Left lung (tissue), 10 donors: ENCODE results near the gene ZCCHC7. TPM values are rescaled to one million over a fixed set of nuclear protein-coding genes. Genes with fewer than 3 reads are reported as not detected.

Source experiments
- ATAC-seq: fragments of 200-7000 bp; cut with Tn5 transposase; one replicate; pipeline ENCODE4 v1.9.1; 2020; ENCODE audit warnings: moderate library complexity
- DNase-seq, 4 donors: peaks; one replicate each; pipeline ENCODE4 v3.0.0-alpha.2; 2013 to 2020
- H3K27ac ChIP-seq, 2 donors: fragments of 200-600 bp; sonication (generic) in 1 of 2; one replicate each; pipeline versions ENCODE4 v1.5.0 to v1.8.0; 2020 to 2021
- H3K27me3 ChIP-seq, 2 donors: fragments of 200-600 bp; sonication (generic) in 1 of 2; one replicate each; pipeline versions ENCODE4 v1.5.0 to v1.8.0; 2020 to 2021
- H3K36me3 ChIP-seq, 2 donors: fragments of 200-600 bp; sonication (generic) in 1 of 2; one replicate each; pipeline versions ENCODE4 v1.5.0 to v1.8.0; 2020 to 2021
- H3K4me1 ChIP-seq, 2 donors: fragments of 200-600 bp; one replicate each; pipeline ENCODE4 v1.8.0; 2021
- H3K4me3 ChIP-seq, 2 donors: fragments of 200-600 bp; sonication (generic) in 1 of 2; one replicate each; pipeline versions ENCODE4 v1.5.0 to v1.8.0; 2020 to 2021; ENCODE audit warnings: mild to moderate bottlenecking in 1 of 2
- H3K9me3 ChIP-seq, 2 donors: fragments of 200-600 bp; sonication (generic) in 1 of 2; one replicate each; pipeline versions ENCODE4 v1.5.0 to v1.8.0; 2020 to 2021
- CTCF ChIP-seq, 2 donors: fragments of 200-600 bp; sonication (generic) in 1 of 2; IDR thresholded peaks; one replicate each; pipeline versions ENCODE4 v1.5.0 to v1.8.0; 2021; ENCODE audit warnings: antibody characterized with exemption in 2 of 2
- intact Hi-C, 2 donors: fragments of 100-400 bp; cut with DNase I; formaldehyde crosslinking; loops; one replicate each; pipeline versions ENCODE4 v1.11.2 to v1.14.2; 2022
- polyA plus RNA-seq, 6 donors: library from polyadenylated mRNA; unstranded; fragments of 120-200 nt; gene quantifications; one replicate each; pipeline ENCODE4 v1.2.1, GENCODE V29; 2013; ENCODE audit not compliant: insufficient read length in 6 of 6
- total RNA-seq, 2 donors: library from RNA; stranded (reverse); fragmentation: NEBNext Ultra II Directional; extraction: Animal tissue kit (Norgen Biotek cat#: 25700); gene quantifications; one replicate each; pipeline ENCODE4 v1.2.1, GENCODE V29; 2021
- donor health status: DM: no; HTN: yes; CAD: no.
- donor health status: DM: no; HTN: no; CAD: no.

The ZCCHC7 gene
- total and polyA plus RNA-seq, 8 donors: 16.0 to 26.0 (median 22.6) TPM

GRCh38 chr9:37335238-37335637 is 214.9 kb downstream of the ZCCHC7 start:
- H3K4me3 ChIP-seq: no peak overlapping the region
- no peak overlapping the region for H3K27ac ChIP-seq
- intact Hi-C loops: no loop called here
- H3K27me3 ChIP-seq: no peaks in the 10 kb centered on the region
- TF ChIP-seq CTCF (IDR thresholded peaks at IDR 0.05): no peak
- ATAC-seq (no peak), DNase-seq (no peak)
- no peaks in the 10 kb centered on the region for H3K4me1 ChIP-seq
- no peaks in the 10 kb centered on the region for H3K9me3 ChIP-seq
- H3K36me3 ChIP-seq: no peaks in the 10 kb centered on the region

GRCh38 chr9:37336150-37336549 is 215.8 kb downstream of the ZCCHC7 start:
- Histone ChIP-seq H3K36me3 (no peaks in the 10 kb centered on the region), H3K9me3 (no peaks in the 10 kb centered on the region), H3K27me3 (no peaks in the 10 kb centered on the region), H3K4me3 (no peak overlapping the region), H3K27ac (no peak overlapping the region), H3K4me1 (peaks cover 0 to 3% of the 10 kb centered on the region in 2 donors)
- intact Hi-C loops: no loop called here
- no peak for TF ChIP-seq CTCF (IDR thresholded peaks at IDR 0.05)
- DNase-seq: no peak
- ATAC-seq: no peak

GRCh38 chr9:37337301-37337890 is 217.0 kb downstream of the ZCCHC7 start:
- Histone ChIP-seq H3K4me3 (no peak overlapping the region), H3K27me3 (no peaks in the 10 kb centered on the region), H3K36me3 (no peaks in the 10 kb centered on the region), H3K4me1 (peaks cover 0 to 4% of the 10 kb centered on the region in 2 donors), H3K27ac (no peak overlapping the region), H3K9me3 (no peaks in the 10 kb centered on the region)
- no peak for TF ChIP-seq CTCF (IDR thresholded peaks at IDR 0.05)
- DNase-seq (no peak), ATAC-seq (no peak)
- intact Hi-C loops: no loop called here

GRCh38 chr9:37338218-37338617 is 217.8 kb downstream of the ZCCHC7 start:
- peaks cover 0 to 4% of the 10 kb centered on the region in 2 donors for H3K4me1 ChIP-seq
- DNase-seq: no peak
- H3K27me3 ChIP-seq: no peaks in the 10 kb centered on the region
- no peak overlapping the region for H3K4me3 ChIP-seq
- H3K27ac ChIP-seq: no peak overlapping the region
- ATAC-seq: no peak
- H3K9me3 ChIP-seq: no peaks in the 10 kb centered on the region
- TF ChIP-seq CTCF (IDR thresholded peaks at IDR 0.05): no peak
- intact Hi-C loops: no loop called here
- no peaks in the 10 kb centered on the region for H3K36me3 ChIP-seq

- Histone ChIP-seq H3K27me3 (no peaks in the 10 kb centered on the region), H3K9me3 (no peaks in the 10 kb centered on the region), H3K36me3 (no peaks in the 10 kb centered on the region), H3K27ac (no peak overlapping the region), H3K4me3 (no peak overlapping the region), H3K4me1 (peaks cover 0 to 4% of the 10 kb centered on the region in 2 donors)
- ATAC-seq (no peak), DNase-seq (no peak)
- intact Hi-C loops: no loop called here
- TF ChIP-seq CTCF (IDR thresholded peaks at IDR 0.05): no peak
Observed at GRCh38 chr9:37339923-37340322, 219.5 kb downstream of the ZCCHC7 start.
